ENCODE results near the gene SELENON.

SELENON gene

GRCh38 chr1:25795211-25795610, 4.8 kb upstream of the SELENON start:
- no peaks in the 10 kb centered on the region for H3K36me3 ChIP-seq (replicated peaks in 1 of 2; ENCODE audit: control insufficient read depth in 2 of 2, insufficient read depth in 2 of 2, low read length in 2 of 2)
- no CpG with 5 or more reads among the region's 2 CpGs for WGBS, 2 donors (ENCODE audit: extremely low coverage in 2 of 2, insufficient read length in 2 of 2, insufficient replicate concordance in 1 of 2)
- no peak overlapping the region for H3K27ac ChIP-seq (replicated peaks; ENCODE audit: low read length)
- H3K4me1 ChIP-seq (ENCODE audit: control insufficient read depth in 2 of 2, insufficient read depth in 1 of 2, low read depth in 1 of 2, low read length in 2 of 2): peaks cover 5 to 27% of the 10 kb centered on the region in 2 donors
- H3K4me3 ChIP-seq (ENCODE audit: low read length in 2 of 2): no peak overlapping the region
- no peak overlapping the region for H2BK5ac ChIP-seq (ENCODE audit: low read length)
- H3K4me2 ChIP-seq (ENCODE audit: insufficient read depth, low read length, poor library complexity, severe bottlenecking): no peak overlapping the region
- H3K23ac ChIP-seq (ENCODE audit: low read depth, low read length, poor library complexity): no peak overlapping the region
- H3K4ac ChIP-seq (ENCODE audit: low read length): no peak overlapping the region
- no peak for DNase-seq (ENCODE audit: low spot score)
- H2BK120ac ChIP-seq (ENCODE audit: low read depth, low read length): no peak overlapping the region
- no peaks in the 10 kb centered on the region for H3K79me1 ChIP-seq (ENCODE audit: low read depth, low read length)
- no peak overlapping the region for H4K91ac ChIP-seq (ENCODE audit: low read depth, low read length, poor library complexity)
- no peak overlapping the region for H4K8ac ChIP-seq (ENCODE audit: low read depth, low read length)
- H3K9me3 ChIP-seq (replicated peaks in 1 of 2; ENCODE audit: control insufficient read depth in 2 of 2, insufficient read depth in 1 of 2, low read depth in 1 of 2, low read length in 2 of 2): no peaks in the 10 kb centered on the region
- no peaks in the 10 kb centered on the region for H3K27me3 ChIP-seq (ENCODE audit: control insufficient read depth in 3 of 3, insufficient read depth in 3 of 3, low read depth in 1 of 3, low read length in 3 of 3)
- H2AK5ac ChIP-seq (ENCODE audit: low read depth, low read length): no peak overlapping the region
- H3K14ac ChIP-seq (ENCODE audit: low read length): no peak overlapping the region
- H3K9ac ChIP-seq (ENCODE audit: low read depth, low read length, poor library complexity): no peak overlapping the region
- no peak overlapping the region for H2BK15ac ChIP-seq (ENCODE audit: low read length)
- no peak overlapping the region for H2AFZ ChIP-seq (ENCODE audit: low read length)
- no peak overlapping the region for H2BK12ac ChIP-seq (ENCODE audit: low read length)
- H3K18ac ChIP-seq (ENCODE audit: low read length): no peak overlapping the region

- Histone ChIP-seq H2AFZ (ENCODE audit: low read length) (peak overlapping the region; percentile 26), H3K9me3 (replicated peaks in 1 of 2; ENCODE audit: control insufficient read depth in 2 of 2, insufficient read depth in 1 of 2, low read depth in 1 of 2, low read length in 2 of 2) (no peaks in the 10 kb centered on the region), H3K4ac (ENCODE audit: low read length) (no peak overlapping the region), H3K79me1 (ENCODE audit: low read depth, low read length) (no peaks in the 10 kb centered on the region), H3K18ac (ENCODE audit: low read length) (no peak overlapping the region), H2AK5ac (ENCODE audit: low read depth, low read length) (no peak overlapping the region), H3K14ac (ENCODE audit: low read length) (no peak overlapping the region), H2BK5ac (ENCODE audit: low read length) (no peak overlapping the region), H3K4me3 (ENCODE audit: low read length in 2 of 2) (no peak overlapping the region), H2BK15ac (ENCODE audit: low read length) (no peak overlapping the region), H3K4me2 (ENCODE audit: insufficient read depth, low read length, poor library complexity, severe bottlenecking) (no peak overlapping the region), H2BK12ac (ENCODE audit: low read length) (no peak overlapping the region), H3K27me3 (ENCODE audit: control insufficient read depth in 3 of 3, insufficient read depth in 3 of 3, low read depth in 1 of 3, low read length in 3 of 3) (no peaks in the 10 kb centered on the region), H3K9ac (ENCODE audit: low read depth, low read length, poor library complexity) (no peak overlapping the region), H4K8ac (ENCODE audit: low read depth, low read length) (no peak overlapping the region), H3K36me3 (replicated peaks in 1 of 2; ENCODE audit: control insufficient read depth in 2 of 2, insufficient read depth in 2 of 2, low read length in 2 of 2) (no peaks in the 10 kb centered on the region), H3K23ac (ENCODE audit: low read depth, low read length, poor library complexity) (no peak overlapping the region), H2BK120ac (ENCODE audit: low read depth, low read length) (no peak overlapping the region), H3K27ac (replicated peaks; ENCODE audit: low read length) (no peak overlapping the region), H4K91ac (ENCODE audit: low read depth, low read length, poor library complexity) (no peak overlapping the region), H3K4me1 (ENCODE audit: control insufficient read depth in 2 of 2, insufficient read depth in 1 of 2, low read depth in 1 of 2, low read length in 2 of 2) (peaks cover 11 to 28% of the 10 kb centered on the region in 2 donors)
- WGBS, 2 donors (ENCODE audit: extremely low coverage in 2 of 2, insufficient read length in 2 of 2, insufficient replicate concordance in 1 of 2): no CpG with 5 or more reads among the region's 22 CpGs
- DNase-seq (ENCODE audit: low spot score): no peak
Observed at GRCh38 chr1:25795946-25796810, 3.8 kb upstream of the SELENON start.

- H3K27ac ChIP-seq (replicated peaks; ENCODE audit: low read length): no peak overlapping the region
- no CpG with 5 or more reads among the region's 19 CpGs for WGBS, 2 donors (ENCODE audit: extremely low coverage in 2 of 2, insufficient read length in 2 of 2, insufficient replicate concordance in 1 of 2)
- H3K4me2 ChIP-seq (ENCODE audit: insufficient read depth, low read length, poor library complexity, severe bottlenecking): no peak overlapping the region
Observed at GRCh38 chr1:25796811-25797458, 3.1 kb upstream of the SELENON start.

GRCh38 chr1:25797939-25798338, 2.1 kb upstream of the SELENON start:
- Histone ChIP-seq H3K18ac (ENCODE audit: low read length) (no peak overlapping the region), H3K36me3 (replicated peaks in 1 of 2; ENCODE audit: control insufficient read depth in 2 of 2, insufficient read depth in 2 of 2, low read length in 2 of 2) (no peaks in the 10 kb centered on the region), H3K4me1 (ENCODE audit: control insufficient read depth in 2 of 2, insufficient read depth in 1 of 2, low read depth in 1 of 2, low read length in 2 of 2) (peaks cover 12 to 23% of the 10 kb centered on the region in 2 donors), H3K14ac (ENCODE audit: low read length) (no peak overlapping the region), H2BK12ac (ENCODE audit: low read length) (peak overlapping the region; percentile 58), H2AFZ (ENCODE audit: low read length) (no peak overlapping the region), H2AK5ac (ENCODE audit: low read depth, low read length) (peak overlapping the region; percentile 76), H3K9ac (ENCODE audit: low read depth, low read length, poor library complexity) (no peak overlapping the region), H3K4ac (ENCODE audit: low read length) (no peak overlapping the region), H2BK5ac (ENCODE audit: low read length) (no peak overlapping the region), H3K23ac (ENCODE audit: low read depth, low read length, poor library complexity) (no peak overlapping the region), H3K27me3 (ENCODE audit: control insufficient read depth in 3 of 3, insufficient read depth in 3 of 3, low read depth in 1 of 3, low read length in 3 of 3) (no peaks in the 10 kb centered on the region), H3K9me3 (replicated peaks in 1 of 2; ENCODE audit: control insufficient read depth in 2 of 2, insufficient read depth in 1 of 2, low read depth in 1 of 2, low read length in 2 of 2) (no peaks in the 10 kb centered on the region), H4K8ac (ENCODE audit: low read depth, low read length) (no peak overlapping the region), H2BK15ac (ENCODE audit: low read length) (peak overlapping the region; percentile 82), H3K4me3 (ENCODE audit: low read length in 2 of 2) (no peak overlapping the region), H3K4me2 (ENCODE audit: insufficient read depth, low read length, poor library complexity, severe bottlenecking) (no peak overlapping the region), H3K27ac (replicated peaks; ENCODE audit: low read length) (no peak overlapping the region), H3K79me1 (ENCODE audit: low read depth, low read length) (no peaks in the 10 kb centered on the region), H4K91ac (ENCODE audit: low read depth, low read length, poor library complexity) (no peak overlapping the region), H2BK120ac (ENCODE audit: low read depth, low read length) (no peak overlapping the region)
- no peak for DNase-seq (ENCODE audit: low spot score)
- no CpG with 5 or more reads among the region's 8 CpGs for WGBS, 2 donors (ENCODE audit: extremely low coverage in 2 of 2, insufficient read length in 2 of 2, insufficient replicate concordance in 1 of 2)

More at GRCh38 chr1:25796811-25797458, 3.1 kb upstream of the SELENON start:
- no peak overlapping the region for H4K91ac ChIP-seq (ENCODE audit: low read depth, low read length, poor library complexity)
- peak; percentile 82 for DNase-seq (ENCODE audit: low spot score)
- peaks cover 9 to 21% of the 10 kb centered on the region in 2 donors for H3K4me1 ChIP-seq (ENCODE audit: control insufficient read depth in 2 of 2, insufficient read depth in 1 of 2, low read depth in 1 of 2, low read length in 2 of 2)
- H3K9ac ChIP-seq (ENCODE audit: low read depth, low read length, poor library complexity): peak overlapping the region; percentile 45
- no peaks in the 10 kb centered on the region for H3K9me3 ChIP-seq (replicated peaks in 1 of 2; ENCODE audit: control insufficient read depth in 2 of 2, insufficient read depth in 1 of 2, low read depth in 1 of 2, low read length in 2 of 2)
- H2BK15ac ChIP-seq (ENCODE audit: low read length): no peak overlapping the region
- H3K14ac ChIP-seq (ENCODE audit: low read length): no peak overlapping the region
- H4K8ac ChIP-seq (ENCODE audit: low read depth, low read length): no peak overlapping the region
- peak overlapping the region; percentile 70 for H2BK5ac ChIP-seq (ENCODE audit: low read length)
- no peak overlapping the region for H3K18ac ChIP-seq (ENCODE audit: low read length)
- no peaks in the 10 kb centered on the region for H3K36me3 ChIP-seq (replicated peaks in 1 of 2; ENCODE audit: control insufficient read depth in 2 of 2, insufficient read depth in 2 of 2, low read length in 2 of 2)
- H3K4me3 ChIP-seq (ENCODE audit: low read length in 2 of 2): no peak overlapping the region
- H2AFZ ChIP-seq (ENCODE audit: low read length): peak overlapping the region; percentile 26
- no peak overlapping the region for H3K23ac ChIP-seq (ENCODE audit: low read depth, low read length, poor library complexity)
- H3K4ac ChIP-seq (ENCODE audit: low read length): no peak overlapping the region
- peak overlapping the region; percentile 65 for H2BK12ac ChIP-seq (ENCODE audit: low read length)
- H2BK120ac ChIP-seq (ENCODE audit: low read depth, low read length): no peak overlapping the region
- no peaks in the 10 kb centered on the region for H3K79me1 ChIP-seq (ENCODE audit: low read depth, low read length)
- peak overlapping the region; percentile 76 for H2AK5ac ChIP-seq (ENCODE audit: low read depth, low read length)
- H3K27me3 ChIP-seq (ENCODE audit: control insufficient read depth in 3 of 3, insufficient read depth in 3 of 3, low read depth in 1 of 3, low read length in 3 of 3): no peaks in the 10 kb centered on the region

Data from neuronal stem cell (in vitro differentiated cells).